ENCODE measurements around the gene RGS6. TPM values are rescaled to one million over a fixed set of nuclear protein-coding genes. Genes with fewer than 3 reads are reported as not detected.

RGS6 gene
- total RNA-seq, 3 donors from 2014 or later = 3.4 to 9.2 (median 4.5) TPM

GRCh38 chr14:72594099-72594901 is 662.1 kb downstream of the RGS6 start:
- no peak overlapping the region for H3K27ac ChIP-seq
- H3K9me3 ChIP-seq = no peaks in the 10 kb centered on the region
- no peaks in the 10 kb centered on the region for H3K27me3 ChIP-seq
- TF ChIP-seq POLR2AphosphoS5 (IDR thresholded peaks at IDR 0.05) (no peak), POLR2A (IDR thresholded peaks at IDR 0.05) (no peak)
- TF ChIP-seq, protein P1, sequence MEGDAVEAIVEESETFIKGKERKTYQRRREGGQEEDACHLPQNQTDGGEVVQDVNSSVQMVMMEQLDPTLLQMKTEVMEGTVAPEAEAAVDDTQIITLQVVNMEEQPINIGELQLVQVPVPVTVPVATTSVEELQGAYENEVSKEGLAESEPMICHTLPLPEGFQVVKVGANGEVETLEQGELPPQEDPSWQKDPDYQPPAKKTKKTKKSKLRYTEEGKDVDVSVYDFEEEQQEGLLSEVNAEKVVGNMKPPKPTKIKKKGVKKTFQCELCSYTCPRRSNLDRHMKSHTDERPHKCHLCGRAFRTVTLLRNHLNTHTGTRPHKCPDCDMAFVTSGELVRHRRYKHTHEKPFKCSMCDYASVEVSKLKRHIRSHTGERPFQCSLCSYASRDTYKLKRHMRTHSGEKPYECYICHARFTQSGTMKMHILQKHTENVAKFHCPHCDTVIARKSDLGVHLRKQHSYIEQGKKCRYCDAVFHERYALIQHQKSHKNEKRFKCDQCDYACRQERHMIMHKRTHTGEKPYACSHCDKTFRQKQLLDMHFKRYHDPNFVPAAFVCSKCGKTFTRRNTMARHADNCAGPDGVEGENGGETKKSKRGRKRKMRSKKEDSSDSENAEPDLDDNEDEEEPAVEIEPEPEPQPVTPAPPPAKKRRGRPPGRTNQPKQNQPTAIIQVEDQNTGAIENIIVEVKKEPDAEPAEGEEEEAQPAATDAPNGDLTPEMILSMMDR (IDR thresholded peaks at IDR 0.05) = no peak
- DNase-seq (ENCODE audit: low spot score in 2 of 2) = no peak
- no peaks in the 10 kb centered on the region for H3K36me3 ChIP-seq
- H3K4me1 ChIP-seq = no peaks in the 10 kb centered on the region
- no peak overlapping the region for H3K4me3 ChIP-seq
- intact Hi-C loops (cut with DNase I; ENCODE audit: low total_unique reads) = no loop called here

GRCh38 chr14:72595152-72595862 is 663.1 kb downstream of the RGS6 start:
- intact Hi-C loops (cut with DNase I; ENCODE audit: low total_unique reads) = no loop called here
- Histone ChIP-seq H3K4me1 (no peaks in the 10 kb centered on the region), H3K27ac (no peak overlapping the region), H3K9me3 (no peaks in the 10 kb centered on the region), H3K4me3 (no peak overlapping the region), H3K27me3 (no peaks in the 10 kb centered on the region), H3K36me3 (no peaks in the 10 kb centered on the region)
- DNase-seq (ENCODE audit: low spot score in 2 of 2) = no peak
- TF ChIP-seq POLR2A (IDR thresholded peaks at IDR 0.05) (no peak), POLR2AphosphoS5 (IDR thresholded peaks at IDR 0.05) (no peak)
- TF ChIP-seq, protein P1 (IDR thresholded peaks at IDR 0.05) = no peak

GRCh38 chr14:72597252-72598233 is 665.3 kb downstream of the RGS6 start:
- intact Hi-C loops (cut with DNase I; ENCODE audit: low total_unique reads) = no loop called here
- Histone ChIP-seq H3K27me3 (no peaks in the 10 kb centered on the region), H3K27ac (no peak overlapping the region), H3K9me3 (no peaks in the 10 kb centered on the region), H3K4me3 (no peak overlapping the region), H3K4me1 (no peaks in the 10 kb centered on the region), H3K36me3 (no peaks in the 10 kb centered on the region)
- TF ChIP-seq, protein P1 (IDR thresholded peaks at IDR 0.05) = no peak
- TF ChIP-seq POLR2A (IDR thresholded peaks at IDR 0.05) = no peak
- TF ChIP-seq POLR2AphosphoS5 (IDR thresholded peaks at IDR 0.05) = no peak
- no peak for DNase-seq (ENCODE audit: low spot score in 2 of 2)

DNA sequence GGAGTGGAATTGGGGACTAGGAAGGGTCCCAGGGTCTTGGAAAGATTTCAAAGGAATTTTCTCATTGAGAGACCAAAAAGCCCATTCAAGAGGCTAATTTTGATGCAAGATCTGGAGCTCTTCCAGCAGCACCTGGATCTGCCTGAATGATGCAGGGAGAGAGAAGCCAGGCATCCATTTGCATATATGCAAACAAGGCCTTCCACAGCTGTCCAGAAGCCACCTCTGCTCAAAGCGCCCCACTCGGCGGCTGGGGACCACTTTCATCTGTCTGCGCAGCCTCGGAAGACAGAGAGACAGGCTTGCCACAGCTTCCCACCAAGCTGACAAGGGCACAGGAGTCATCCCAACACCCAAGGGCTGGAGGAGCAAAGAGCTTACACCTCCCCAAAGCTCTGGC is 666.1 kb downstream of the RGS6 start:
- intact Hi-C loops (cut with DNase I; ENCODE audit: low total_unique reads) = no loop called here
- Histone ChIP-seq H3K27ac (no peak overlapping the region), H3K27me3 (no peaks in the 10 kb centered on the region), H3K4me3 (no peak overlapping the region), H3K4me1 (no peaks in the 10 kb centered on the region), H3K9me3 (no peaks in the 10 kb centered on the region), H3K36me3 (no peaks in the 10 kb centered on the region)
- TF ChIP-seq, protein P1 (IDR thresholded peaks at IDR 0.05) = no peak
- TF ChIP-seq POLR2A (IDR thresholded peaks at IDR 0.05) (no peak), POLR2AphosphoS5 (IDR thresholded peaks at IDR 0.05) (no peak)
- DNase-seq (ENCODE audit: low spot score in 2 of 2) = no peak

Measured in breast epithelium (tissue), 4 donors.